Renal cortical epithelial cell (primary cell): ENCODE data around the gene FOSL1. TPM values are rescaled to one million over a fixed set of nuclear protein-coding genes. Genes with fewer than 3 reads are reported as not detected.
"Not testable (repeated sequence)": the region's sequence is repeated elsewhere in the genome, so short reads cannot be mapped to it uniquely, and the experiment has no call there.

Experiments used
- DNase-seq: peaks from one replicate; pipeline ENCODE4 v3.0.0-alpha.2; 2011; ENCODE audit warnings: low read depth
- total RNA-seq: library from RNA; depleted of rRNA; stranded (reverse); fragments of >200 nt; gene quantifications from 2 replicates; pipeline ENCODE4 v1.2.3, GENCODE V29; 2014

Gene FOSL1
- total RNA-seq, 1 donor from 2014 or later: 4.2 TPM

DNA sequence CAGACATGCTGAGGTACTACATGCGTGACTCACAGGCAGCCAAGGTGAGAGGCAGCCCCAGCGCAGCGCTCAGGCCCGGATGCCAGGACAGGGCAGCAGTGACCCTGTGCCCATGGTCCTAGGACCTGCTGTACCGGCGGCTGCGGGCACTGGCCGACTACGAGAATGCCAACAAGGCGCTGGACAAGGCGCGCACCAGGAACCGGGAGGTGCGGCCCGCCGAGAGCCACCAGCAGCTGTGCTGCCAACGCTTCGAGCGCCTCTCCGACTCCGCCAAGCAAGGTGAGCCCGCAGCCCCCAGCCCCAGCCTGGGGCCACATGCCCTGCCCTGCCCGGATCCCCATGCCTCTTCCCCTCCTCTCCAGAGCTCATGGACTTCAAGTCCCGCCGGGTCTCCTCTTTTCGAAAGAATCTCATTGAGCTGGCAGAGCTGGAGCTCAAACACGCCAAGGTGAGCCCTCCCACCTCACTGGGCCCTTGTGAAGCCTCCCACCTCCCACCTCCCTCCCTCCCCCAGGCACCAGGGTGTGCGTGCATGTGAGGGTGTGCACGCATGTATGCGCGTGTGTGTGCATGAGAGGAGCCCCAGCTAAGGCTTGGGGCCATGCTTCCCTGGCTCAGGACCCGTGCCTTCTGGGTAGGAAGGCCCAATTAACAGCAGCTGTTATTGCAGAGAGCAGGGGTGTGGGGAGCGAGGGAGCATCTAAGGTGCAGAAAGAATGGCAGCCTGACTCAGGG, 47.5 kb downstream of the FOSL1 start:
- DNase-seq: no peak

- no peak for DNase-seq
These were observed 48.2 kb downstream of the FOSL1 start for GRCh38 chr11:65851811-65852507.

GRCh38 chr11:65851083-65851579, 49.1 kb downstream of the FOSL1 start:
- no peak for DNase-seq

GRCh38 chr11:65850217-65851082, 49.7 kb downstream of the FOSL1 start:
- no peak for DNase-seq

DNA sequence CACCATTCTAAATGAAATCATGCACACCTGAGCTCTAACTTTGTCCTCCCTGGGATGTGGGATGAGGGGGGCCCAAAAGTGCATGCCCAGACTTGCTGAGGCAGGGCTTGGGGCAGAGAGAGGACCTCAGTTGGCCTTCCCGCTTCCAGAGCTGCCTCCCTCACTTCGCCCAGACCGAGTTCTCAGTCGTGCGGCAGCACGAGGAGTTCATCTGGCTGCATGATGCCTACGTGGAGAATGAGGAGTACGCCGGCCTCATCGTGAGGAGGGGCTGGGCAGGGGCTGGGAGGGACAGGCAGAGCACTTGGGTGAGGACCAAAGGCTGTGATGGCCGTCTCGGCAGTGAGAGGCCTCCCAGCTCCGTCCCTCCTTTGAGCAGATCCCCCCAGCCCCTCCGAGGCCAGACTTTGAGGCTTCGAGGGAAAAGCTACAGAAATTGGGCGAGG, 50.4 kb downstream of the FOSL1 start:
- DNase-seq: no peak

DNA sequence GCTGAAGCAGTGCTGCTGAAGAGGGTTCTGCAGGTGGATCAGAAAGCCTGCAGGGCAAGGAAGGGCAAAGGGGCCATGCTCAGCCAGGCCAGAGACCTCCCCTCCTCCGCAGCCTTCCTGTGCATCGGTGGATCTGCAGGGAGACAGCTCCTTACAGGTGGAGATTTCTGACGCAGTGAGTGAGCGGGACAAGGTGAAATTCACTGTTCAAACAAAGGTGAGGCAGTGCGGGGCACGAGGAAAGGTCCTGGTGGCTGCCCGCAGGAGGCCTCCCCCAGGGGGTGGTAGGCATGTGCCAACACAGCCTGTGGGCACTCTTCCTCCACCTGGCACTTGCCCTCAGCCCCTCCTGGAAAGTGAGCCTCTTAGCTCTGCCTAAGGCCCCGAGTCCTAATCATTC, 50.8 kb downstream of the FOSL1 start:
- no peak for DNase-seq

DNA sequence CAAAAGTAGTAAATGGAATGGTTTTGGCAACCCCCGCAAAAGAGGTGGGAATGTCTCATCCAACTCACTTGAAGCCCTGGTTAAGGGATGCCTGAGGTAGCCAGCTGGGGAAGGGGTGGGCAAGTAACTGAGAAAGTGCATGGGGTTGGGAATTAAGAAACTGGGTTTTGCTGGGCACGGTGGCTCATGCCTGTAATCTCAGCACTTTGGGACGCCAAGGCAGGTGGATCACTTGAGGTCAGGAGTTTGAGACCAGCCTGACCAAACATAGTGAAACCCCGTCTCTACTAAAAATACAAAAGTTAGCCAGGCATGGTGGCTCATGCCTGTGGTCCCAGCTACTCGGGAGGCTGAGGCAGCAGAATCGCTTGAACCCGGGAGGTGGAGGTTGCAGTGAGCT, 51.5 kb downstream of the FOSL1 start:
- DNase-seq: not testable (repeated sequence)

DNA sequence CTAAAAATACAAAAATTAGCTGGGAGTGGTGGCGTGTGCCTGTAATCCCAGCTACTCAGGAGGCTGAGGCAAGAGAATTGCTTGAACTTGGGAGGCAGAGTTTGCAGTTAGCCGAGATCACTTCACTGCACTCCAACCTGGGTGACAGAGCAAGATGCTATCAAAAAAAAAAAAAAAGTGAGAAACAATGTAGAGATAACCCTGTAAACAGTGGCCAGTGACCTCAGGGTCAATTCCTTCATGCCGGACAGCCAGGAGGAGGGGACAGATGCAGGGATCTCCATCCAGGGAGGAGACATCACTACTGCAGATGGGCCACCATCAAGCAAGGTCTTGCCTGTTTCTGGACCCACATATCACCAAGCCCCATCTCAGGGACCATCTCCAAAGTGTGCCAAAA, 52.4 kb downstream of the FOSL1 start:
- DNase-seq: no peak

GRCh38 chr11:65844231-65844872, 55.8 kb downstream of the FOSL1 start:
- DNase-seq: no peak

DNA sequence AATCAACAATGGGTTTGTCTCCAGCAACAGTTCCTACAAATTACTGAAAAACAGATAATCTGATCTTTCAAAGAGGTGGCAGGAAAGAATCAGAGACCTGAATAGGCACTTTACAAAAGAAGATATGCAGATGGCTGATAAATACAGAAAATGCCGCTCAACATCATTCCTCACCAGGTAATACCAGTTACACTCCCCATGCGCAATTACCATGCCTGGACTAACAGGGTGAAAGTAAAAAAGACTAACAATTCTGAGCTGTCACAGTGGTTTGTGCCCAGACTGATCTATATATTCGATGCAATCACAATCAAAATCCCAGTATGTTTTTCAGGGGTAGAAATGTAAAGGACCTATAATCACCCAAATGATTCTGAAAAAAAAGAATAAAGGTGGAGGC, 56.4 kb downstream of the FOSL1 start:
- DNase-seq: no peak

DNA sequence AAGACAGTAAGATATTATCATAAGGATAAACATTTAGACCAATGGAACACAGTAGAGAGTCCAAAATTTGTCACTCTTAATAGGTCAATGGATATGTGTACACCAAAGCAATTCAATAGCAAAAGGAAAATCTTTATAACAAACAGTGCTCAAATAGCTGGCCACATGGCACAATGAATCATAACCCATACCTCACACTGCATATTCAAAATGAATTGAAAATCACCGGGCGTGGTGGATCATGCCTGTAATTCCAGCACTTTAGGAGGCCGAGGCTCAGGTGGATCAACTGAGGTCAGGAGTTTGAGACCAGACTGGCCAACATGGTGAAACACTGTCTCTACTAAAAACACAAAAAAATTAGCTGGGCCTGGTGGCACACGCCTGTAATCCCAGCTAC, 58.0 kb downstream of the FOSL1 start:
- DNase-seq: no peak

Other genes starting within 250 kb of the FOSL1 start
- gene RELA, start 237.5 kb downstream of the FOSL1 start, total RNA-seq: 15.3 and 23.2 TPM in 2 replicates
- gene KAT5, start 188.1 kb downstream of the FOSL1 start, total RNA-seq: 29.5 and 33.7 TPM in 2 replicates
- gene RNASEH2C, start 179.6 kb downstream of the FOSL1 start, total RNA-seq: 17.2 and 21.5 TPM in 2 replicates
- 10.6 and 17.2 TPM in 2 replicates for gene AP5B1, start 119.4 kb downstream of the FOSL1 start, total RNA-seq
- 0.20 and 5.2 TPM in 2 replicates for gene OVOL1, start 113.3 kb downstream of the FOSL1 start, total RNA-seq
- gene SNX32, start 66.4 kb downstream of the FOSL1 start, total RNA-seq: 0.40 TPM in 1 of 2 replicates, not detected in the other
- 1,035 and 1,160 TPM in 2 replicates for gene CFL1, start 42.2 kb downstream of the FOSL1 start, total RNA-seq
- gene MUS81, start 40.0 kb downstream of the FOSL1 start, total RNA-seq: 37.0 and 52.4 TPM in 2 replicates
- gene EFEMP2, start 27.6 kb downstream of the FOSL1 start, total RNA-seq: 18.9 and 35.0 TPM in 2 replicates
- 0.35 TPM in 1 of 2 replicates, not detected in the other for gene CTSW, start 20.6 kb downstream of the FOSL1 start, total RNA-seq
- gene FIBP, start 11.9 kb downstream of the FOSL1 start, total RNA-seq: 96.8 and 192 TPM in 2 replicates
- gene CCDC85B, start 9.7 kb downstream of the FOSL1 start, total RNA-seq: 10.0 and 13.5 TPM in 2 replicates
- 6.9 and 15.7 TPM in 2 replicates for gene C11orf68, start 18.7 kb upstream of the FOSL1 start, total RNA-seq
- gene DRAP1, start 19.0 kb upstream of the FOSL1 start, total RNA-seq: 54.2 and 117 TPM in 2 replicates
- gene TSGA10IP, start 45.1 kb upstream of the FOSL1 start, total RNA-seq: not detected in 2 replicates
- 10.8 and 43.3 TPM in 2 replicates for gene SART1, start 61.3 kb upstream of the FOSL1 start, total RNA-seq
- 38.0 and 39.0 TPM in 2 replicates for gene EIF1AD, start 101.8 kb upstream of the FOSL1 start, total RNA-seq
- 10.6 and 14.3 TPM in 2 replicates for gene BANF1, start 102.1 kb upstream of the FOSL1 start, total RNA-seq
- gene CST6, start 111.6 kb upstream of the FOSL1 start, total RNA-seq: 2.3 and 140 TPM in 2 replicates
- gene CATSPER1, start 126.1 kb upstream of the FOSL1 start, total RNA-seq: 0.65 TPM in 1 of 2 replicates, not detected in the other
- gene GAL3ST3, start 148.8 kb upstream of the FOSL1 start, total RNA-seq: 0.87 and 1.8 TPM in 2 replicates
- 122 and 141 TPM in 2 replicates for gene SF3B2, start 152.0 kb upstream of the FOSL1 start, total RNA-seq
- 19.4 and 61.2 TPM in 2 replicates for gene PACS1, start 169.9 kb upstream of the FOSL1 start, total RNA-seq